ELF-1 (cell line): ENCODE results near the gene ATP8B2.

Experiments
- DNase-seq: peaks from one replicate; pipeline ENCODE4 v3.0.0-alpha.2; 2016; ENCODE audit warnings: low read depth, low spot score

The ATP8B2 gene

DNA sequence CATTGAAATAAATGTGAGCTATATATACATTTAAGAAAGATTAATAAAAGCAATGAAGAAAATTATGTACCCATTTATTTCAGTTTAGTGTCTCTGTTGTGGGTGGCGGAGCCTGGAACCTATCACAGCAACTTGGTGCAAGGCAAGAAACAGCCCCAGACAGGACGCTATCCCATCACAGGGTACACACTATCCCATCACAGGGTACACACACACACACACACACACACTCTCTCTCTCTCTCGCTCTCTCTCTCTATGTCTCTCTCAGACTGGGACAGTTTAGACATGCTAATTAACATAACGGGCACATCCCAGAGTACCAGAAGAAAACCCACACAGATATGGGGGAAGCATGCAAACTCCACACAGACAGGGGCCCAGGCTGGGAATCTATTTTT is 73.4 kb downstream of the ATP8B2 start:
- no peak for DNase-seq

DNA sequence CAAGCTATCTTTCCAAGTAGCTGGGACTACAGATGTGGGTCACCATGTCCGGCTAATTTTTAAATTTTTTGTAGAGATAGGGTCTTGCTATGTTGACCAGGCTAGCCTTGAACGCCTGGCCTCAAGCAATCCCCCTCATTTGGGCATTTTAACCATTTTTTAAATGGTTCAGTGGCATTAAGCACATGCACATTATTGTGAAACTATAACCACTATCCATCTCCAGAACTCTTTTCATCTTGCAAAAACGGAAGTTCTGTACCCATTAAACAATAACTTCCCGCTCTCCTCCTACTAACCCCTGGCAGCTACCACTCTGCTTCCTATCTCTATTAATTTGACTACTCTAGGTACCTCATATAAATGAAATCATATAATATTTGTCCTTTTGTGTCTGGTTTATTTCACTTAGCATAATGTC is 75.1 kb downstream of the ATP8B2 start:
- DNase-seq, result no peak
